ENCODE measurements around the gene LRMDA. TPM values are rescaled to one million over a fixed set of nuclear protein-coding genes. Genes with fewer than 3 reads are reported as not detected.

LRMDA gene
- total and polyA plus RNA-seq, 2 of the 4 experiments (the other 2 are of a cell fraction): 0.07 TPM; not detected in 1

- Histone ChIP-seq H3K4me2 (ENCODE audit: low read depth, low read length) (no peak overlapping the region), H3K14ac (replicated peaks; ENCODE audit: low read depth, low read length) (no peak overlapping the region), H2BK120ac (ENCODE audit: low read depth, low read length) (no peak overlapping the region), H3K79me1 (ENCODE audit: low read depth in 1 of 2, low read length in 2 of 2) (no peaks in the 10 kb centered on the region), H2BK20ac (ENCODE audit: low read depth, low read length) (no peak overlapping the region), H3K9me1 (ENCODE audit: insufficient read depth, low read length) (no peaks in the 10 kb centered on the region), H4K20me1 (ENCODE audit: insufficient read depth, low read length) (no peaks in the 10 kb centered on the region), H3K4me1 (ENCODE audit: control insufficient read depth, insufficient read depth, low read length) (peaks cover 2% of the 10 kb centered on the region; the same call in 1 of the 2 replicates), H3K27me3 (ENCODE audit: control insufficient read depth, insufficient read depth, low read length) (peaks cover 15% of the 10 kb centered on the region; the same call in 1 of the 2 replicates), H3K9me3 (ENCODE audit: control insufficient read depth, insufficient read depth, low read length) (no peaks in the 10 kb centered on the region), H3K9ac (ENCODE audit: low read depth, low read length) (no peak overlapping the region), H2AFZ (replicated peaks; ENCODE audit: low read length, poor library complexity) (no peak overlapping the region), H3K4ac (ENCODE audit: low read depth, low read length) (no peak overlapping the region), H2AK9ac (replicated peaks; ENCODE audit: low read depth, low read length, poor library complexity) (no peak overlapping the region), H4K5ac (ENCODE audit: low read depth, low read length) (no peak overlapping the region), H2BK15ac (ENCODE audit: low read depth, low read length) (no peak overlapping the region), H4K8ac (ENCODE audit: low read depth in 2 of 2, low read length in 2 of 2) (no peak overlapping the region), H4K91ac (ENCODE audit: insufficient read depth, low read depth, low read length) (no peak overlapping the region), H3K56ac (ENCODE audit: extremely low read depth, insufficient read depth, low read length) (no peak overlapping the region), H3K18ac (ENCODE audit: low read depth, low read length) (no peak overlapping the region), H3K36me3 (ENCODE audit: control insufficient read depth, insufficient read depth, low read length) (no peaks in the 10 kb centered on the region), H2AK5ac (ENCODE audit: low read depth, low read length) (no peak overlapping the region), H3K4me3 (ENCODE audit: insufficient read depth, low read depth, low read length) (no peak overlapping the region), H2BK5ac (ENCODE audit: low read depth, low read length, poor library complexity, severe bottlenecking) (no peak overlapping the region), H3K27ac (ENCODE audit: insufficient read depth, low read length) (no peak overlapping the region), H3K23ac (ENCODE audit: low read depth, low read length) (no peak overlapping the region)
- BruUV-seq (replicated peaks): no TSS peak
- no peak for ATAC-seq (ENCODE audit: low read depth)
- dilution Hi-C loops (cut with HindIII; ENCODE audit: low sequenced_read_pairs, unreplicated experiment): no loop called here
- POLR2A ChIA-PET (ENCODE audit: unreplicated experiment): no interaction called here
- WGBS, 2 experiments (ENCODE audit: extremely low coverage in 2 of 2, insufficient read length in 1 of 2): 100% methylated on average over 1 of the region's 4 CpGs; no CpG with 5 or more reads in 1 of the 2 experiments
- no peak for DNase-seq
- in situ Hi-C loops (cut with MboI; ENCODE audit: low sequenced_read_pairs): no loop called here
- intact Hi-C loops (cut with micrococcal nuclease): no loop called here
- TF ChIP-seq, protein P1, sequence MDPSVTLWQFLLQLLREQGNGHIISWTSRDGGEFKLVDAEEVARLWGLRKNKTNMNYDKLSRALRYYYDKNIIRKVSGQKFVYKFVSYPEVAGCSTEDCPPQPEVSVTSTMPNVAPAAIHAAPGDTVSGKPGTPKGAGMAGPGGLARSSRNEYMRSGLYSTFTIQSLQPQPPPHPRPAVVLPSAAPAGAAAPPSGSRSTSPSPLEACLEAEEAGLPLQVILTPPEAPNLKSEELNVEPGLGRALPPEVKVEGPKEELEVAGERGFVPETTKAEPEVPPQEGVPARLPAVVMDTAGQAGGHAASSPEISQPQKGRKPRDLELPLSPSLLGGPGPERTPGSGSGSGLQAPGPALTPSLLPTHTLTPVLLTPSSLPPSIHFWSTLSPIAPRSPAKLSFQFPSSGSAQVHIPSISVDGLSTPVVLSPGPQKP (IDR thresholded peaks at IDR 0.05; ENCODE audit: borderline replicate concordance, low read depth, low read length): no peak
- TF ChIP-seq CEBPB (IDR thresholded peaks at IDR 0.05; ENCODE audit: low read depth, low read length): no peak
- no peak for TF ChIP-seq POLR2A (IDR thresholded peaks at IDR 0.05; ENCODE audit: low read depth, low read length)
- TF ChIP-seq NFE2L2 (IDR thresholded peaks at IDR 0.05; ENCODE audit: low read depth, low read length): no peak
- no peak for TF ChIP-seq MAFK (IDR thresholded peaks at IDR 0.05; ENCODE audit: low read depth, low read length)
- no peak for TF ChIP-seq RCOR1 (IDR thresholded peaks at IDR 0.05; ENCODE audit: insufficient replicate concordance, low read length)
- no peak for TF ChIP-seq CHD1 (IDR thresholded peaks at IDR 0.05; ENCODE audit: low read depth, low read length)
- no peak for TF ChIP-seq MXI1 (IDR thresholded peaks at IDR 0.05; ENCODE audit: borderline replicate concordance, low read depth, low read length)
- no peak for TF ChIP-seq RAD21 (IDR thresholded peaks at IDR 0.05; ENCODE audit: low read length)
- no peak for TF ChIP-seq FOS (IDR thresholded peaks at IDR 0.05; ENCODE audit: low read depth, low read length)
- TF ChIP-seq SMC3 (IDR thresholded peaks at IDR 0.05; ENCODE audit: low read depth, low read length): no peak
- TF ChIP-seq CTCF (conservative IDR thresholded peaks at IDR 0.05; ENCODE audit: low read depth, low read length): no peak
- TF ChIP-seq MAZ (IDR thresholded peaks at IDR 0.05; ENCODE audit: borderline replicate concordance, low read depth, low read length): no peak
- CTCF ChIA-PET: no interaction called here
Measured at GRCh38 chr10:75506930-75507329, 75.5 kb downstream of the LRMDA start.

Measured in IMR-90 (cell line).